ENCODE results near the gene PCDH7.

DNA sequence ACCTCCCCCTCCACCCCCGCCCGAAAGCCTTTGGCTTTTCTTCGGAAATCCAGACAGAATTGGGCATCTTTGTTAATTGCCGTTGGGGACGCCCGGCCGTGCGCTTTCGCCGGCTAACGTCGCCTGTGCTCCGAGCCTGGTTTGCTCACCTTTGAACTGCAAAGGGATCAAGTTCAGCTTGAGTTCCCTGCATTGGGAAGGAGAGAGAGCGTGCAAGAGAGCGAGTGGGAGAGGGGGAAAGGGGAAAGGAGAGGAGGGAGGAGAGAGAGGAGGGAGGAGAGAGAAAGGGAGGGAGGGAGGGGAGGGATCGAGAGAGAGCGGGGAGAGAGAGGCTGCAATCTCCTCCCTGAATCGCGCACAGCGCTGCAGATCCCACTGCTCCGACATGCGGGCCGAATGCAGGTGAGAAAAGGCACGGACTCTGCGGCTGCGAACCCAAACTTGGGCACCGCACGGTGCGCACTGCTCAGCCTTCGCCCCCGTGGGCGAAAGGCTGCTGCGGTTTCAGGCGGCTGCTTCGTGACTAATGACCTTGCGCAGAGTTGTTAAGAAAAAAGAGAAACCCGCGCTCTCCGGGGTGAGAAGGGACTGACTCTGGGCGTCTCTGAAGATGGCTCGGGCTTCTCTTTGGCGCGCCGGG lies at the start of gene PCDH7:
- TF ChIP-seq POLR2A (IDR thresholded peaks at IDR 0.05; ENCODE audit: low read length): no peak
- TF ChIP-seq GATA1 (IDR thresholded peaks at IDR 0.05; ENCODE audit: low read depth, low read length): no peak

Measured in erythroblast (primary cell).